HEK293 (cell line): Measurements from ENCODE around the gene CECR2.

Source experiments
- CTCF ChIA-PET: fragments of 350-600 bp; formaldehyde crosslinking; extraction: SDS; loops from one replicate; lab custom pipeline; 2021; ENCODE audit warnings: antibody characterized with exemption; lab: Yijun Ruan, JAX
- POLR2A ChIA-PET: fragments of 300-600 bp; formaldehyde crosslinking; extraction: SDS; loops from one replicate; lab custom pipeline; 2020; ENCODE audit warnings: antibody characterized with exemption, inconsistent platforms; lab: Yijun Ruan, JAX
- H3K27ac ChIP-seq: fragments of 200-500 bp; sonication (Bioruptor generic); 2 replicates; pipeline ENCODE4 v1.5.1; 2014; ENCODE audit warnings: low read depth, low read length, control low read depth, inconsistent platforms; ENCODE audit errors: extremely low read depth
- H3K36me3 ChIP-seq, 2 experiments: fragments of 200-500 bp in 1 of 2; sonication (Bioruptor generic) in 1 of 2; 1 replicate in 1 of 2; 2 replicates in 1 of 2; pipeline ENCODE4 v1.5.1; 2014 to 2017; ENCODE audit warnings: inconsistent platforms in 2 of 2, low read length in 2 of 2; ENCODE audit not compliant: control insufficient read depth in 2 of 2, insufficient read depth in 1 of 2
- H3K4me1 ChIP-seq: fragments of 200-500 bp; sonication (Bioruptor generic); 2 replicates; pipeline ENCODE4 v1.5.1; 2014; ENCODE audit warnings: mild to moderate bottlenecking, low read length, inconsistent platforms; ENCODE audit not compliant: control insufficient read depth, insufficient read depth
- H3K4me3 ChIP-seq: 2 replicates; pipeline ENCODE4 v1.5.1; 2011; ENCODE audit warnings: low read depth, mild to moderate bottlenecking, control low read depth, low read length, moderate library complexity
- H3K9me3 ChIP-seq: fragments of 200-500 bp; sonication (Bioruptor generic); 2 replicates; pipeline ENCODE4 v1.5.1; 2014; ENCODE audit warnings: low read depth, low read length, inconsistent platforms; ENCODE audit not compliant: control insufficient read depth, insufficient read depth
- AEBP2 ChIP-seq: fragments of 450-650 bp; formaldehyde crosslinking; IDR thresholded peaks from 2 replicates; pipeline ENCODE4 v1.5.1; 2016; ENCODE audit warnings: missing biosample characterization, missing genetic modification characterization, borderline replicate concordance
- BCL11B ChIP-seq: fragments of 450-650 bp; formaldehyde crosslinking; IDR thresholded peaks from 2 replicates; pipeline ENCODE4 v1.5.1; 2016; ENCODE audit warnings: low read depth, missing biosample characterization, missing genetic modification characterization
- GLI2 ChIP-seq: fragments of 450-650 bp; formaldehyde crosslinking; IDR thresholded peaks from 2 replicates; pipeline ENCODE4; 2017; ENCODE audit warnings: missing biosample characterization, missing genetic modification characterization, low read depth, borderline replicate concordance
- GLIS1 ChIP-seq: fragments of 450-650 bp; formaldehyde crosslinking; IDR thresholded peaks from 2 replicates; pipeline ENCODE4 v1.5.1; 2016; ENCODE audit warnings: missing biosample characterization, missing genetic modification characterization
- OSR2 ChIP-seq: fragments of 450-650 bp; formaldehyde crosslinking; IDR thresholded peaks from 2 replicates; pipeline ENCODE4 v1.5.1; 2016; ENCODE audit warnings: missing biosample characterization, missing genetic modification characterization
- SCRT1 ChIP-seq: fragments of 450-650 bp; formaldehyde crosslinking; IDR thresholded peaks from 2 replicates; pipeline ENCODE4 v1.5.1; 2016; ENCODE audit warnings: missing biosample characterization, missing genetic modification characterization, borderline replicate concordance
- TCF7L2 ChIP-seq: IDR thresholded peaks from 2 replicates; pipeline ENCODE4 v1.6.1; 2011; ENCODE audit warnings: low read depth, mild to moderate bottlenecking, inconsistent platforms, low read length, moderate library complexity, borderline replicate concordance
- ZBTB17 ChIP-seq: fragments of 450-650 bp; formaldehyde crosslinking; IDR thresholded peaks from 2 replicates; pipeline ENCODE4 v1.5.1; 2016; ENCODE audit warnings: missing biosample characterization, missing genetic modification characterization
- ZBTB7A ChIP-seq: fragments of 450-650 bp; formaldehyde crosslinking; IDR thresholded peaks from 2 replicates; pipeline ENCODE4 v1.5.1; 2016; ENCODE audit warnings: low read depth, missing biosample characterization, missing genetic modification characterization
- ZFHX2 ChIP-seq: fragments of 450-650 bp; formaldehyde crosslinking; conservative IDR thresholded peaks from 2 replicates; pipeline ENCODE4 v1.5.1; 2016; ENCODE audit warnings: missing biosample characterization, missing genetic modification characterization
- ZNF121 ChIP-seq: fragments of 450-650 bp; formaldehyde crosslinking; IDR thresholded peaks from 2 replicates; pipeline ENCODE4 v1.5.1; 2016; ENCODE audit warnings: missing biosample characterization, missing genetic modification characterization
- ZNF138 ChIP-seq: fragments of 450-650 bp; formaldehyde crosslinking; IDR thresholded peaks from 2 replicates; pipeline ENCODE4 v1.5.1; 2016; ENCODE audit warnings: missing biosample characterization, missing genetic modification characterization, borderline replicate concordance
- ZNF184 ChIP-seq: fragments of 450-650 bp; IDR thresholded peaks from 2 replicates; pipeline ENCODE4 v1.5.1; 2018; ENCODE audit warnings: missing biosample characterization, mild to moderate bottlenecking, missing genetic modification characterization
- ZNF2 ChIP-seq: fragments of 450-650 bp; formaldehyde crosslinking; IDR thresholded peaks from 2 replicates; pipeline ENCODE4 v1.5.1; 2016; ENCODE audit warnings: missing biosample characterization, missing genetic modification characterization
- ZNF302 ChIP-seq: fragments of 450-650 bp; formaldehyde crosslinking; IDR thresholded peaks from 2 replicates; pipeline ENCODE4 v1.5.1; 2016; ENCODE audit warnings: missing biosample characterization, missing genetic modification characterization, low read depth
- ZNF433 ChIP-seq: fragments of 450-650 bp; formaldehyde crosslinking; IDR thresholded peaks from 2 replicates; pipeline ENCODE4 v1.5.1; 2016; ENCODE audit warnings: missing biosample characterization, missing genetic modification characterization, low read depth
- ZNF48 ChIP-seq: fragments of 450-650 bp; formaldehyde crosslinking; IDR thresholded peaks from 2 replicates; pipeline ENCODE4 v1.5.1; 2016; ENCODE audit warnings: missing biosample characterization, missing genetic modification characterization
- ZNF544 ChIP-seq: fragments of 450-650 bp; formaldehyde crosslinking; IDR thresholded peaks from 2 replicates; pipeline ENCODE4 v1.5.0; 2017; ENCODE audit warnings: missing biosample characterization, missing genetic modification characterization
- ZNF585B ChIP-seq: fragments of 450-650 bp; formaldehyde crosslinking; IDR thresholded peaks from 2 replicates; pipeline ENCODE4 v1.5.1; 2016; ENCODE audit warnings: missing biosample characterization, missing genetic modification characterization
- ZNF600 ChIP-seq: fragments of 450-650 bp; formaldehyde crosslinking; IDR thresholded peaks from 2 replicates; pipeline ENCODE4 v1.5.1; 2016; ENCODE audit warnings: missing biosample characterization, missing genetic modification characterization
- ZNF623 ChIP-seq: fragments of 450-650 bp; formaldehyde crosslinking; IDR thresholded peaks from 2 replicates; pipeline ENCODE4 v1.5.1; 2016; ENCODE audit warnings: missing biosample characterization, missing genetic modification characterization
- ZNF76 ChIP-seq: fragments of 450-650 bp; formaldehyde crosslinking; IDR thresholded peaks from 2 replicates; pipeline ENCODE4; 2016; ENCODE audit warnings: low read depth, missing biosample characterization, missing genetic modification characterization, borderline replicate concordance
- ZNF791 ChIP-seq: fragments of 450-650 bp; formaldehyde crosslinking; IDR thresholded peaks from 2 replicates; pipeline ENCODE4 v1.5.1; 2016; ENCODE audit warnings: missing biosample characterization, missing genetic modification characterization
- ZSCAN30 ChIP-seq: fragments of 450-650 bp; IDR thresholded peaks from 2 replicates; pipeline ENCODE4 v1.5.1; 2018; ENCODE audit warnings: missing biosample characterization, mild to moderate bottlenecking, missing genetic modification characterization, moderate library complexity
- TF ChIP-seq, protein P1 (sequence below): fragments of 450-650 bp; formaldehyde crosslinking; IDR thresholded peaks from 2 replicates; pipeline ENCODE4 v1.5.1; 2016; ENCODE audit warnings: missing biosample characterization, missing genetic modification characterization
- TF ChIP-seq, protein P2 (sequence below): sonication (generic); formaldehyde crosslinking; IDR thresholded peaks from 2 replicates; pipeline ENCODE4 v1.8.1; 2022; ENCODE audit warnings: mild to moderate bottlenecking, moderate library complexity, missing genetic modification reagents

Gene CECR2

GRCh38 chr22:17576470-17576869, 207.2 kb downstream of the CECR2 start:
- no peak for TF ChIP-seq ZNF433 (tag by site-specific recombination)
- TF ChIP-seq ZNF76 = no peak
- no peak for TF ChIP-seq ZNF138 (tag by site-specific recombination)
- TF ChIP-seq ZNF184 = no peak
- 0 out of 2 replicates have a peak, but pooled peaks have one; percentile 12 for TF ChIP-seq GLIS1
- peak; percentile 37; the same call in 1 of the 2 replicates for TF ChIP-seq ZFHX2 (tag by site-specific recombination)
- no peak overlapping the region for H3K4me3 ChIP-seq
- no peaks in the 10 kb centered on the region for H3K9me3 ChIP-seq
- no peaks in the 10 kb centered on the region for H3K4me1 ChIP-seq
- POLR2A ChIA-PET = no interaction called here
- no peak overlapping the region for H3K27ac ChIP-seq
- no peaks in the 10 kb centered on the region for H3K36me3 ChIP-seq
- CTCF ChIA-PET = interaction anchor here (1.1 to 1.2 kb wide), 2 partner anchors 18 to 500 kb away, joined by 3 to 4 read pairs; no protein-coding TSS in a partner anchor

- H3K4me1 ChIP-seq = no peaks in the 10 kb centered on the region
- no peaks in the 10 kb centered on the region for H3K9me3 ChIP-seq
- ChIA-PET CTCF (interaction anchor here (1.0 to 1.4 kb wide), 3 partner anchors 9 to 406 kb away, joined by 3 to 4 read pairs (median 4); no protein-coding TSS in a partner anchor), POLR2A (interaction anchor here (0.6 to 1.7 kb wide), 2 partner anchors 16 to 28 kb away, joined by 3 to 5 read pairs; no protein-coding TSS in a partner anchor)
- no peak overlapping the region for H3K27ac ChIP-seq
- TF ChIP-seq ZNF791 (tag by site-specific recombination) (no peak), ZNF48 (no peak), ZNF600 (no peak), ZBTB17 (tag by site-specific recombination) (no peak), ZNF585B (tag by site-specific recombination) (no peak), OSR2 (tag by site-specific recombination) (0 out of 2 replicates have a peak, but pooled peaks have one; percentile 9)
- TF ChIP-seq, protein P1, sequence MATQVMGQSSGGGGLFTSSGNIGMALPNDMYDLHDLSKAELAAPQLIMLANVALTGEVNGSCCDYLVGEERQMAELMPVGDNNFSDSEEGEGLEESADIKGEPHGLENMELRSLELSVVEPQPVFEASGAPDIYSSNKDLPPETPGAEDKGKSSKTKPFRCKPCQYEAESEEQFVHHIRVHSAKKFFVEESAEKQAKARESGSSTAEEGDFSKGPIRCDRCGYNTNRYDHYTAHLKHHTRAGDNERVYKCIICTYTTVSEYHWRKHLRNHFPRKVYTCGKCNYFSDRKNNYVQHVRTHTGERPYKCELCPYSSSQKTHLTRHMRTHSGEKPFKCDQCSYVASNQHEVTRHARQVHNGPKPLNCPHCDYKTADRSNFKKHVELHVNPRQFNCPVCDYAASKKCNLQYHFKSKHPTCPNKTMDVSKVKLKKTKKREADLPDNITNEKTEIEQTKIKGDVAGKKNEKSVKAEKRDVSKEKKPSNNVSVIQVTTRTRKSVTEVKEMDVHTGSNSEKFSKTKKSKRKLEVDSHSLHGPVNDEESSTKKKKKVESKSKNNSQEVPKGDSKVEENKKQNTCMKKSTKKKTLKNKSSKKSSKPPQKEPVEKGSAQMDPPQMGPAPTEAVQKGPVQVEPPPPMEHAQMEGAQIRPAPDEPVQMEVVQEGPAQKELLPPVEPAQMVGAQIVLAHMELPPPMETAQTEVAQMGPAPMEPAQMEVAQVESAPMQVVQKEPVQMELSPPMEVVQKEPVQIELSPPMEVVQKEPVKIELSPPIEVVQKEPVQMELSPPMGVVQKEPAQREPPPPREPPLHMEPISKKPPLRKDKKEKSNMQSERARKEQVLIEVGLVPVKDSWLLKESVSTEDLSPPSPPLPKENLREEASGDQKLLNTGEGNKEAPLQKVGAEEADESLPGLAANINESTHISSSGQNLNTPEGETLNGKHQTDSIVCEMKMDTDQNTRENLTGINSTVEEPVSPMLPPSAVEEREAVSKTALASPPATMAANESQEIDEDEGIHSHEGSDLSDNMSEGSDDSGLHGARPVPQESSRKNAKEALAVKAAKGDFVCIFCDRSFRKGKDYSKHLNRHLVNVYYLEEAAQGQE (tag by site-specific recombination) = no peak
- no peaks in the 10 kb centered on the region for H3K36me3 ChIP-seq
- H3K4me3 ChIP-seq = no peak overlapping the region
Measured at GRCh38 chr22:17578136-17578754, 209.0 kb downstream of the CECR2 start.

DNA sequence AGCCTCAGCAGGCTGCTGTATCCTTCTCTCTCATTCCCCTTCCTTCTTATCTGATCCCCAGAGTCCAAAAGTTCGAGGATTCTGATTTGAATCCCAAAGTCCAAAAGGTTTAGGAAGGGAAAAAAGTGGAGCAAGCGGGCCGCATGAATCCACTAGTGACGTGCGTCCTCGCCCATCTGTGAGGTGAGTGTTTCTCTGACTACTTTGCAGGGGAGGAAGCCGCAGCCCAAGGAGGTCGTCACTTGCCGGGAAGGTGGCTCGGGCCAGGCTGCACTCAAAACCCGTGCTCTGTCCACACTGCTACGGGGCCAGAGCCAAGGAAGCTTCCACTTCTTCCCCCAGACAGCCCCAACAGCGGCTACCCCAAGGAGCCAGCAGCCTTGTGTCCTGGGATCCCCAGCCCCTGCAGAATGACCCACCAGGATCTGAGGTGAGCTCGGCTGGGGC, 210.3 kb downstream of the CECR2 start:
- POLR2A ChIA-PET = no interaction called here
- CTCF ChIA-PET = interaction anchor here (0.5 to 1.0 kb wide), 2 partner anchors 10 to 78 kb away, joined by 3 to 4 read pairs; no protein-coding TSS in a partner anchor
- no peaks in the 10 kb centered on the region for H3K36me3 ChIP-seq
- H3K4me1 ChIP-seq = no peaks in the 10 kb centered on the region
- no peaks in the 10 kb centered on the region for H3K9me3 ChIP-seq
- no peak overlapping the region for H3K27ac ChIP-seq
- no peak for TF ChIP-seq ZNF2 (tag by site-specific recombination)
- TF ChIP-seq ZNF623 (tag by site-specific recombination) = no peak
- TF ChIP-seq SCRT1 = no peak
- TF ChIP-seq, protein P2, sequence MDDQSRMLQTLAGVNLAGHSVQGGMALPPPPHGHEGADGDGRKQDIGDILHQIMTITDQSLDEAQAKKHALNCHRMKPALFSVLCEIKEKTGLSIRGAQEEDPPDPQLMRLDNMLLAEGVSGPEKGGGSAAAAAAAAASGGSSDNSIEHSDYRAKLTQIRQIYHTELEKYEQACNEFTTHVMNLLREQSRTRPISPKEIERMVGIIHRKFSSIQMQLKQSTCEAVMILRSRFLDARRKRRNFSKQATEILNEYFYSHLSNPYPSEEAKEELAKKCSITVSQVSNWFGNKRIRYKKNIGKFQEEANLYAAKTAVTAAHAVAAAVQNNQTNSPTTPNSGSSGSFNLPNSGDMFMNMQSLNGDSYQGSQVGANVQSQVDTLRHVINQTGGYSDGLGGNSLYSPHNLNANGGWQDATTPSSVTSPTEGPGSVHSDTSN (CRISPR knock-in tag) = no peak
- TF ChIP-seq ZSCAN30 = no peak
- TF ChIP-seq ZNF544 = no peak
- TF ChIP-seq BCL11B (tag by site-specific recombination) = no peak
- TF ChIP-seq TCF7L2 = no peak
- TF ChIP-seq ZNF121 (tag by site-specific recombination) = no peak
- no peak for TF ChIP-seq ZNF302 (tag by site-specific recombination)
- TF ChIP-seq ZBTB7A (tag by site-specific recombination) = no peak
- no peak for TF ChIP-seq GLI2 (tag by site-specific recombination)
- no peak for TF ChIP-seq AEBP2
- TF ChIP-seq, all 188 proteins: peak for 0
- no peak overlapping the region for H3K4me3 ChIP-seq
